K562 (cell line): ENCODE data around the gene TXK. TPM values are rescaled to one million over a fixed set of nuclear protein-coding genes. Genes with fewer than 3 reads are reported as not detected.

Source experiments
- ATAC-seq: fragments of 200-7000 bp; cut with Tn5 transposase; 3 replicates; pipeline ENCODE4 v1.9.1; 2020; ENCODE audit warnings: moderate library complexity
- BruUV-seq: library from RNA; stranded (reverse); fragments of 400-500 nt; replicated peaks from 2 replicates; lab custom pipeline; 2021; lab: Mats Ljungman, UMichigan
- CTCF ChIA-PET: fragments of 300-600 bp; formaldehyde crosslinking; extraction: SDS; loops from one replicate; lab custom pipeline; 2021; ENCODE audit warnings: low intra/inter-chr PET ratio; lab: Yijun Ruan, JAX
- POLR2A ChIA-PET: fragments of 300-600, 350-650 bp; sonication (Branson Sonifier 250); formaldehyde crosslinking; extraction: SDS; loops from one replicate; lab custom pipeline; 2021; ENCODE audit warnings: antibody characterized with exemption, inconsistent platforms; lab: Yijun Ruan, JAX
- DNase-seq, 4 experiments: peaks; one replicate each; pipeline versions ENCODE4 v3.0.0 to v3.0.0-alpha.2; 2011 to 2018; ENCODE audit warnings: low spot score in 3 of 4, mixed read lengths in 3 of 4; ENCODE audit errors: extremely low read depth in 1 of 4
- FAIRE-seq: peaks from 2 replicates; lab custom pipeline; 2011; peaks lifted over from hg19 to GRCh38; lab: Jason Lieb, UNC
- H2AFZ ChIP-seq: 2 replicates; pipeline ENCODE4 v1.6.0; 2011; ENCODE audit warnings: low read depth, low read length, control low read depth, inconsistent platforms
- H3K27ac ChIP-seq: fragments of 200-600 bp; 3 replicates; pipeline ENCODE4 v1.8.0; 2011; ENCODE audit warnings: low read depth, mild to moderate bottlenecking, control low read depth, inconsistent platforms, low read length, moderate library complexity, mixed read lengths; ENCODE audit errors: extremely low read depth
- H3K27me3 ChIP-seq, 2 experiments: fragments of 300-600 bp in 1 of 2; 2 replicates in 1 of 2; 3 replicates in 1 of 2; pipeline versions ENCODE4 v1.6.0 to v1.8.0; 2011; ENCODE audit warnings: inconsistent platforms in 2 of 2, low read length in 2 of 2, mild to moderate bottlenecking in 1 of 2, mixed read lengths in 1 of 2, moderate library complexity in 1 of 2; ENCODE audit not compliant: control insufficient read depth in 2 of 2, insufficient read depth in 2 of 2
- H3K36me3 ChIP-seq: fragments of 300-600 bp; 3 replicates; pipeline ENCODE4 v1.8.0; 2011; ENCODE audit warnings: mild to moderate bottlenecking, low read length, inconsistent platforms; ENCODE audit not compliant: control insufficient read depth, insufficient read depth
- H3K4me1 ChIP-seq, 2 experiments: fragments of 200-600 bp in 1 of 2; replicated peaks in 1 of 2; 2 replicates in 1 of 2; 3 replicates in 1 of 2; pipeline versions ENCODE4 v1.5.1 to v1.8.0; 2011; ENCODE audit warnings: inconsistent platforms in 2 of 2, low read length in 2 of 2, mild to moderate bottlenecking in 1 of 2, mixed read lengths in 1 of 2, moderate library complexity in 1 of 2; ENCODE audit not compliant: control insufficient read depth in 2 of 2, insufficient read depth in 2 of 2
- H3K4me2 ChIP-seq: 2 replicates; pipeline ENCODE4 v1.6.1; 2011; ENCODE audit warnings: low read length, control low read depth, inconsistent platforms, mixed read lengths; ENCODE audit not compliant: insufficient read depth
- H3K4me3 ChIP-seq: fragments of 200-600 bp; sonication (generic), shearing (Covaris generic); 2 replicates; pipeline ENCODE4 v1.5.1; 2016; ENCODE audit warnings: control low read depth, inconsistent platforms
- H3K79me2 ChIP-seq: fragments of 200-600 bp; 3 replicates; pipeline ENCODE4 v1.8.0; 2011; ENCODE audit warnings: low read length, inconsistent platforms; ENCODE audit not compliant: control insufficient read depth, insufficient read depth
- H3K9ac ChIP-seq, 2 experiments: 2 replicates each; pipeline versions ENCODE4 v1.6.0 to v1.6.1; 2011; ENCODE audit warnings: low read depth in 2 of 2, low read length in 2 of 2, control low read depth in 1 of 2, inconsistent platforms in 1 of 2, mild to moderate bottlenecking in 1 of 2, mixed read lengths in 1 of 2; ENCODE audit not compliant: insufficient read depth in 1 of 2
- H3K9me1 ChIP-seq: one replicate; pipeline ENCODE4 v1.6.0; 2011; ENCODE audit warnings: inconsistent platforms, mild to moderate bottlenecking, low read length, moderate library complexity; ENCODE audit not compliant: control insufficient read depth, insufficient read depth
- H3K9me3 ChIP-seq: replicated peaks from 2 replicates; pipeline ENCODE4 v1.5.1; 2011; ENCODE audit warnings: low read depth, low read length, inconsistent platforms; ENCODE audit not compliant: control insufficient read depth, insufficient read depth
- H4K20me1 ChIP-seq: replicated peaks from 2 replicates; pipeline ENCODE4 v1.6.1; 2011; ENCODE audit warnings: low read length, inconsistent platforms, mixed read lengths; ENCODE audit not compliant: control insufficient read depth, insufficient read depth
- CC2D1A ChIP-seq: fragments of 450-650 bp; IDR thresholded peaks from 2 replicates; pipeline ENCODE4 v1.6.1; 2017; ENCODE audit warnings: mild to moderate bottlenecking
- DDX20 ChIP-seq: fragments of 450-650 bp; IDR thresholded peaks from 2 replicates; pipeline ENCODE4 v1.6.1; 2016; ENCODE audit warnings: missing genetic modification characterization, low read depth, mild to moderate bottlenecking, missing compliant biosample characterization, moderate library complexity
- HNRNPUL1 ChIP-seq: fragments of 200-400 bp; formaldehyde crosslinking; IDR thresholded peaks from 2 replicates; pipeline ENCODE4 v1.6.1; 2017; ENCODE audit warnings: low read length
- ID3 ChIP-seq, 2 experiments: fragments of 250-450 bp in 1 of 2; fragments of 450-650 bp in 1 of 2; sonication (Bioruptor Pico) in 1 of 2; IDR thresholded peaks; 2 replicates each; pipeline versions ENCODE4 v1.6.1 to v1.8.0; 2016 to 2021; ENCODE audit warnings: mild to moderate bottlenecking in 2 of 2, moderate library complexity in 2 of 2, missing compliant biosample characterization in 1 of 2, missing genetic modification characterization in 1 of 2
- NR2C1 ChIP-seq, 2 experiments: fragments of 450-650 bp; IDR thresholded peaks; 2 replicates each; pipeline ENCODE4 v1.6.1; 2017; ENCODE audit warnings: mild to moderate bottlenecking in 2 of 2, antibody characterized with exemption in 1 of 2, inconsistent platforms in 1 of 2, missing compliant biosample characterization in 1 of 2, missing genetic modification characterization in 1 of 2
- NR4A1 ChIP-seq, 2 experiments: fragments of 250-450 bp in 1 of 2; fragments of 450-650 bp in 1 of 2; sonication (Bioruptor Pico) in 1 of 2; IDR thresholded peaks; 2 replicates each; pipeline versions ENCODE4 v1.4.0 to v1.6.1; 2016 to 2020; ENCODE audit warnings: mild to moderate bottlenecking in 2 of 2, missing compliant biosample characterization in 1 of 2, missing genetic modification characterization in 1 of 2, moderate library complexity in 1 of 2
- RBM34 ChIP-seq: fragments of 200-400 bp; formaldehyde crosslinking; IDR thresholded peaks from 2 replicates; pipeline ENCODE4 v1.6.1; 2018; ENCODE audit warnings: low read length, borderline replicate concordance; ENCODE audit not compliant: insufficient read depth
- SMAD3 ChIP-seq: fragments of 450-650 bp; formaldehyde crosslinking; conservative IDR thresholded peaks from 2 replicates; pipeline ENCODE4 v1.4.0; 2020; ENCODE audit warnings: mild to moderate bottlenecking
- TEAD2 ChIP-seq: fragments of 450-650 bp; IDR thresholded peaks from 2 replicates; pipeline ENCODE4 v1.6.1; 2016; ENCODE audit warnings: missing genetic modification characterization, control low read depth, missing compliant biosample characterization
- THRB ChIP-seq: fragments of 450-650 bp; formaldehyde crosslinking; conservative IDR thresholded peaks from 2 replicates; pipeline ENCODE4 v1.4.0; 2022; ENCODE audit warnings: mild to moderate bottlenecking, missing genetic modification characterization
- ZBTB9 ChIP-seq: fragments of 450-650 bp; formaldehyde crosslinking; IDR thresholded peaks from 2 replicates; pipeline ENCODE4 v1.4.0; 2020; ENCODE audit warnings: mild to moderate bottlenecking, moderate library complexity
- ZNF311 ChIP-seq: fragments of 250-450 bp; sonication (Bioruptor Pico); IDR thresholded peaks from 2 replicates; pipeline ENCODE4 v1.4.0; 2020; ENCODE audit warnings: mild to moderate bottlenecking, moderate library complexity
- ZNF584 ChIP-seq: fragments of 200-800 bp; sonication (Bioruptor generic); IDR thresholded peaks from 2 replicates; pipeline ENCODE4 v1.6.1; 2016; ENCODE audit warnings: low read depth, mild to moderate bottlenecking, missing genetic modification characterization, missing compliant biosample characterization
- ZNF740 ChIP-seq, 3 experiments: fragments of 200-800 bp in 1 of 3; sonication (Bioruptor generic) in 1 of 3; sonication (generic) in 1 of 3; formaldehyde crosslinking in 1 of 3; IDR thresholded peaks; 2 replicates each; pipeline versions ENCODE4 v1.6.1 to v1.8.0; 2016 to 2022; ENCODE audit warnings: mild to moderate bottlenecking in 2 of 3, missing compliant biosample characterization in 2 of 3, missing genetic modification characterization in 2 of 3, missing genetic modification reagents in 1 of 3
- WGBS: fragments of 100-300 bp; shearing (Covaris generic); methylation state at CpG from one replicate; pipeline ENCODE4 v1.1.6; 2016; ENCODE audit warnings: low coverage, mixed read lengths; ENCODE audit not compliant: insufficient coverage; ENCODE audit errors: missing lambda C conversion rate; 5-methylcytosine and 5-hydroxymethylcytosine counted together
- in situ Hi-C: fragments of 300-500 bp; cut with MboI; formaldehyde crosslinking; loops from 4 replicates; pipeline ENCODE4 v1.15.0; 2018; ENCODE audit warnings: inconsistent platforms, mixed read lengths
- intact Hi-C: fragments of 100-400 bp; cut with micrococcal nuclease; formaldehyde crosslinking; loops from 2 replicates; pipeline ENCODE4 v1.14.2; 2022
- polyA plus RNA-seq, 8 experiments: library from polyadenylated mRNA; depleted of rRNA in 4 of 8; stranded (reverse) in 5 of 8; unstranded in 3 of 8; fragments of >200 nt; fragmentation: Nextera tagmentation in 2 of 8; fragmentation: Illumina TruSeq in 1 of 8; extraction: Ambion mirVana in 2 of 8; extraction: Trizol in 1 of 8; gene quantifications; 2 replicates each; pipeline versions ENCODE4 v1.2.1 to v1.2.3, GENCODE V29; 2011 to 2014; ENCODE audit warnings: inconsistent platforms in 1 of 8, missing spikeins in 1 of 8
- total RNA-seq, 7 experiments: library from RNA; depleted of rRNA in 6 of 7; stranded (reverse); fragments of >200 nt in 6 of 7; fragmentation: Illumina TruSeq in 2 of 7; extraction: Trizol in 2 of 7; gene quantifications; 2 replicates each; pipeline versions ENCODE4 v1.2.1 to v1.2.3, GENCODE V29; 2011 to 2021; ENCODE audit warnings: low replicate concordance in 1 of 7

The TXK gene
- total and polyA plus RNA-seq, 9 of the 15 experiments (the other 6 are each of a cell fraction or from before 2014, with no cell fraction given), result 0.24 to 1.1 (median 0.45) TPM; not detected in 1

GRCh38 chr4:48078862-48079655 is 55.0 kb downstream of the TXK start:
- no peak overlapping the region for H3K27ac ChIP-seq
- no TSS peak for BruUV-seq
- 6% methylated on average over 5 of the region's 5 CpGs for WGBS
- peak; percentile 75 for TF ChIP-seq TEAD2
- no peak for TF ChIP-seq NR4A1 (CRISPR knock-in tag; IDR thresholded peaks at IDR 0.05)
- peak; percentile 89 for TF ChIP-seq NR4A1 (tag; IDR thresholded peaks at IDR 0.05)
- TF ChIP-seq CC2D1A, result no peak
- TF ChIP-seq ZNF311, result peak; percentile 82
- TF ChIP-seq DDX20, result 0 out of 2 replicates have a peak, but pooled peaks have one; percentile 58
- TF ChIP-seq ZNF740 (CRISPR knock-in tag; IDR thresholded peaks at IDR 0.05), result no peak
- TF ChIP-seq ZNF740 (tag; IDR thresholded peaks at IDR 0.05), result peak in 1 of 2 experiments; percentile 72; a peak in 2 of 4 replicates
- no peak for TF ChIP-seq HNRNPUL1
- 0 out of 2 replicates have a peak, but pooled peaks have one; percentile 62 for TF ChIP-seq SMAD3
- 0 out of 2 replicates have a peak, but pooled peaks have one; percentile 43 for TF ChIP-seq ZNF584 (CRISPR knock-in tag)
- peak; percentile 59; the same call in 1 of the 2 replicates for TF ChIP-seq ZBTB9 (CRISPR knock-in tag)
- no peak for TF ChIP-seq NR2C1 (IDR thresholded peaks at IDR 0.05)
- peak; percentile 69 for TF ChIP-seq NR2C1 (tag; IDR thresholded peaks at IDR 0.05)
- no peak for TF ChIP-seq ID3 (CRISPR knock-in tag; IDR thresholded peaks at IDR 0.05)
- peak; percentile 69; the same call in 1 of the 2 replicates for TF ChIP-seq ID3 (tag; IDR thresholded peaks at IDR 0.05)
- TF ChIP-seq RBM34, result no peak
- 0 out of 2 replicates have a peak, but pooled peaks have one; percentile 23 for TF ChIP-seq THRB (CRISPR knock-in tag)

More at GRCh38 chr4:48078862-48079655, 55.0 kb downstream of the TXK start:
- no peak overlapping the region for H3K9ac ChIP-seq
- DNase-seq, result peak in 1 of 4 experiments; percentile 15
- intact Hi-C loops (no loop called here), in situ Hi-C loops (no loop called here)
- no peaks in the 10 kb centered on the region for H3K9me1 ChIP-seq
- no peak for FAIRE-seq
- H3K36me3 ChIP-seq, result no peaks in the 10 kb centered on the region
- H4K20me1 ChIP-seq, result no peaks in the 10 kb centered on the region
- H3K79me2 ChIP-seq, result no peaks in the 10 kb centered on the region
- H3K4me1 ChIP-seq, result no peaks in the 10 kb centered on the region; a peak in 1 of 5 replicates
- no peaks in the 10 kb centered on the region for H3K27me3 ChIP-seq
- H3K9me3 ChIP-seq, result no peaks in the 10 kb centered on the region
- CTCF ChIA-PET, result no interaction called here
- POLR2A ChIA-PET, result interaction anchor here (0.8 kb wide), 1 partner anchor 416 kb away, joined by 4 read pairs; no protein-coding TSS in a partner anchor
- H3K4me3 ChIP-seq, result no peak overlapping the region
- no peak for ATAC-seq
- no peak overlapping the region for H3K4me2 ChIP-seq
- H2AFZ ChIP-seq, result 0 out of 2 replicates have a peak overlapping the region, but pooled peaks have one; percentile 14
